B cell (primary cell): ENCODE data around the gene MEF2C.

Experiments used
- EZH2 ChIP-seq: IDR thresholded peaks from 2 replicates; pipeline ENCODE4 v1.6.1; 2012; ENCODE audit warnings: borderline replicate concordance, low read depth, mild to moderate bottlenecking, moderate library complexity, low read length; ENCODE audit not compliant: insufficient read depth, poor library complexity, severe bottlenecking
- TF ChIP-seq, protein P1 (sequence below): fragments of 200-600 bp; IDR thresholded peaks from one replicate; pipeline ENCODE4 v1.8.0; 2022; ENCODE audit warnings: antibody characterized with exemption, mild to moderate bottlenecking

- TF ChIP-seq, protein P1, sequence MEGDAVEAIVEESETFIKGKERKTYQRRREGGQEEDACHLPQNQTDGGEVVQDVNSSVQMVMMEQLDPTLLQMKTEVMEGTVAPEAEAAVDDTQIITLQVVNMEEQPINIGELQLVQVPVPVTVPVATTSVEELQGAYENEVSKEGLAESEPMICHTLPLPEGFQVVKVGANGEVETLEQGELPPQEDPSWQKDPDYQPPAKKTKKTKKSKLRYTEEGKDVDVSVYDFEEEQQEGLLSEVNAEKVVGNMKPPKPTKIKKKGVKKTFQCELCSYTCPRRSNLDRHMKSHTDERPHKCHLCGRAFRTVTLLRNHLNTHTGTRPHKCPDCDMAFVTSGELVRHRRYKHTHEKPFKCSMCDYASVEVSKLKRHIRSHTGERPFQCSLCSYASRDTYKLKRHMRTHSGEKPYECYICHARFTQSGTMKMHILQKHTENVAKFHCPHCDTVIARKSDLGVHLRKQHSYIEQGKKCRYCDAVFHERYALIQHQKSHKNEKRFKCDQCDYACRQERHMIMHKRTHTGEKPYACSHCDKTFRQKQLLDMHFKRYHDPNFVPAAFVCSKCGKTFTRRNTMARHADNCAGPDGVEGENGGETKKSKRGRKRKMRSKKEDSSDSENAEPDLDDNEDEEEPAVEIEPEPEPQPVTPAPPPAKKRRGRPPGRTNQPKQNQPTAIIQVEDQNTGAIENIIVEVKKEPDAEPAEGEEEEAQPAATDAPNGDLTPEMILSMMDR: no peak
- TF ChIP-seq EZH2: no peak
These were observed 55.0 kb downstream of the MEF2C start for GRCh38 chr5:88827997-88828396.
